Vagina (tissue), 2 donors: ENCODE data around the gene LRRC38.
"Not testable (repeated sequence)": the region's sequence is repeated elsewhere in the genome, so short reads cannot be mapped to it uniquely, and the experiment has no call there.

ENCODE experiments used
- CTCF ChIP-seq, 3 experiments: fragments of 450-650 bp in 2 of 3; fragments of 200-600 bp in 1 of 3; sonication (generic) in 1 of 3; IDR thresholded peaks; one replicate each; pipeline ENCODE4 v1.5.1; 2017 to 2019; ENCODE audit warnings: antibody characterized with exemption in 3 of 3, mild to moderate bottlenecking in 2 of 3, moderate library complexity in 2 of 3
- POLR2A ChIP-seq, 2 donors: fragments of 450-650 bp; IDR thresholded peaks; one replicate each; pipeline ENCODE4 v1.6.1; 2017; ENCODE audit warnings: antibody characterized with exemption in 2 of 2, mild to moderate bottlenecking in 2 of 2, moderate library complexity in 2 of 2
- POLR2AphosphoS5 ChIP-seq, 2 donors: sonication (generic); formaldehyde crosslinking; IDR thresholded peaks; one replicate each; pipeline ENCODE4 v1.9.0; 2017; ENCODE audit warnings: antibody characterized with exemption in 2 of 2, mild to moderate bottlenecking in 2 of 2, low read depth in 1 of 2; ENCODE audit not compliant: insufficient read depth in 1 of 2

- TF ChIP-seq CTCF (IDR thresholded peaks at IDR 0.05); POLR2AphosphoS5 (IDR thresholded peaks at IDR 0.05; ENCODE audit: insufficient read depth in 1 of 2, low read depth in 1 of 2); POLR2A (IDR thresholded peaks at IDR 0.05): not testable (repeated sequence)
These were observed 80.0 kb downstream of the LRRC38 start for GRCh38 chr1:13433694-13434358.
